CD4-positive, alpha-beta memory T cell (primary cell): ENCODE data around the gene PHF21A. TPM values are rescaled to one million over a fixed set of nuclear protein-coding genes. Genes with fewer than 3 reads are reported as not detected.
A peak's percentile ranks its signal among the peaks of the same experiment; 100 is the strongest.

Experiments used
- CTCF ChIA-PET: fragments of 350-600 bp; sonication (Branson Sonifier 250); formaldehyde crosslinking; loops from one replicate; lab custom pipeline; 2021; ENCODE audit warnings: inconsistent platforms; ENCODE audit not compliant: partially characterized antibody; lab: Charles Lee
- POLR2A ChIA-PET: fragments of 350-600 bp; sonication (Branson Sonifier 250); formaldehyde crosslinking; loops from one replicate; lab custom pipeline; 2021; ENCODE audit not compliant: partially characterized antibody; lab: Charles Lee
- DNase-seq, 5 donors: peaks; one replicate each; pipeline versions ENCODE4 v3.0.0 to v3.0.0-alpha.2; 2020 to 2022; ENCODE audit warnings: mixed read lengths in 1 of 5
- H3K27ac ChIP-seq: one replicate; pipeline ENCODE4 v1.7.0; 2013; ENCODE audit warnings: low read depth, low read length
- H3K27me3 ChIP-seq: 2 replicates; pipeline ENCODE4 v1.7.0; 2013; ENCODE audit warnings: mild to moderate bottlenecking, low read length, moderate library complexity; ENCODE audit not compliant: insufficient read depth
- H3K36me3 ChIP-seq: 2 replicates; pipeline ENCODE4 v1.7.0; 2013; ENCODE audit warnings: mild to moderate bottlenecking, low read length, moderate library complexity; ENCODE audit not compliant: insufficient read depth
- H3K4me1 ChIP-seq: 2 replicates; pipeline ENCODE4 v1.7.0; 2013; ENCODE audit warnings: mild to moderate bottlenecking, low read length, moderate library complexity; ENCODE audit not compliant: insufficient read depth
- H3K4me3 ChIP-seq, 2 donors: one replicate each; pipeline ENCODE4 v1.7.0; 2013; ENCODE audit warnings: low read length in 2 of 2, mild to moderate bottlenecking in 1 of 2
- H3K9me3 ChIP-seq, 2 donors: one replicate each; pipeline ENCODE4 v1.7.0; 2013; ENCODE audit warnings: low read length in 2 of 2, control low read depth in 1 of 2; ENCODE audit not compliant: control insufficient read depth in 1 of 2
- H3K27ac Mint-ChIP-seq, 7 donors: one replicate each; pipeline ENCODE4 v1.8.0; 2020 to 2021; ENCODE audit warnings: mixed read lengths in 7 of 7, mild to moderate bottlenecking in 6 of 7, inconsistent platforms in 3 of 7, moderate library complexity in 3 of 7
- H3K27me3 Mint-ChIP-seq, 2 donors: one replicate each; pipeline ENCODE4 v1.8.0; 2020 to 2021; ENCODE audit warnings: mixed read lengths in 2 of 2
- H3K36me3 Mint-ChIP-seq, 2 donors: one replicate each; pipeline ENCODE4 v1.8.0; 2020 to 2021; ENCODE audit warnings: mixed read lengths in 2 of 2, inconsistent platforms in 1 of 2, mild to moderate bottlenecking in 1 of 2
- H3K4me1 Mint-ChIP-seq, 4 donors: one replicate each; pipeline ENCODE4 v1.8.0; 2020 to 2021; ENCODE audit warnings: mixed read lengths in 4 of 4, mild to moderate bottlenecking in 1 of 4
- H3K4me3 Mint-ChIP-seq, 8 donors: one replicate each; pipeline ENCODE4 v1.8.0; 2020 to 2021; ENCODE audit warnings: mixed read lengths in 8 of 8, mild to moderate bottlenecking in 7 of 8, moderate library complexity in 6 of 8, inconsistent platforms in 3 of 8
- H3K9me3 Mint-ChIP-seq, 8 donors: one replicate each; pipeline ENCODE4 v1.8.0; 2020 to 2021; ENCODE audit warnings: mixed read lengths in 8 of 8, mild to moderate bottlenecking in 5 of 8, inconsistent platforms in 3 of 8, moderate library complexity in 1 of 8
- intact Hi-C: fragments of 100-400 bp; cut with micrococcal nuclease; formaldehyde crosslinking; loops from one replicate; pipeline ENCODE4 v1.15.1; 2023
- polyA plus RNA-seq, 2 donors: library from polyadenylated mRNA; unstranded; fragments of 300-500 nt; fragmentation: Illumina TruSeq; gene quantifications; one replicate each; pipeline ENCODE4 v1.2.3, GENCODE V29; 2021
- total RNA-seq, 2 experiments: library from RNA; stranded (reverse); gene quantifications; one replicate each; pipeline ENCODE4 v1.2.3, GENCODE V29; 2021

The PHF21A gene
- total and polyA plus RNA-seq, 4 experiments from 2014 or later: 3.7 to 68.4 (median 42.9) TPM

DNA sequence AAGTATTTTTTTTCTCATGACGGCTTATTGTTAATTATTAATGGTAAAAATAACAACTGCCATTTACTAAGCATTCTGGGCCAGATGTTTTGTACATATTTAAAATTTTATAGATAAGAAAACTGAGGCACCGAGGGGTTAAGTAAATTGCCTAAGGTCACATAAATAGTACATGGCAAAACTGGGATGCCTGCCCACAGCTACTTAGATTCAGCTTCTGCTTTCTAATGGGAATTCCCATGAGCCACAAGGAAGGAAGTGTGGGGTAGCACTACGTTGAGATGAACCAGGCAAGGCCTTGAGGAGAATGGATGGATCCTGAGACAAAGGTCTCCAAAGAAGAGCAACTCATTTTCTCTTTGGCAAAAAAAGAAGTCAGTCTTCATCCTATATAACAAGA lies 11.9 kb upstream of the PHF21A start:
- intact Hi-C loops: no loop called here
- Mint-ChIP-seq H3K27ac (no peak overlapping the region), H3K27me3 (peaks cover 0 to 1% of the 10 kb centered on the region in 2 donors), H3K36me3 (no peaks in the 10 kb centered on the region), H3K9me3 (no peaks in the 10 kb centered on the region), H3K4me1 (peaks cover 0 to 8% (median 1%) of the 10 kb centered on the region in 4 donors), H3K4me3 (no peak overlapping the region)
- Histone ChIP-seq H3K36me3 (no peaks in the 10 kb centered on the region), H3K4me3 (no peak overlapping the region), H3K27ac (no peak overlapping the region), H3K4me1 (no peaks in the 10 kb centered on the region), H3K27me3 (no peaks in the 10 kb centered on the region), H3K9me3 (no peaks in the 10 kb centered on the region)
- DNase-seq: no peak
- ChIA-PET CTCF (no interaction called here), POLR2A (no interaction called here)

DNA sequence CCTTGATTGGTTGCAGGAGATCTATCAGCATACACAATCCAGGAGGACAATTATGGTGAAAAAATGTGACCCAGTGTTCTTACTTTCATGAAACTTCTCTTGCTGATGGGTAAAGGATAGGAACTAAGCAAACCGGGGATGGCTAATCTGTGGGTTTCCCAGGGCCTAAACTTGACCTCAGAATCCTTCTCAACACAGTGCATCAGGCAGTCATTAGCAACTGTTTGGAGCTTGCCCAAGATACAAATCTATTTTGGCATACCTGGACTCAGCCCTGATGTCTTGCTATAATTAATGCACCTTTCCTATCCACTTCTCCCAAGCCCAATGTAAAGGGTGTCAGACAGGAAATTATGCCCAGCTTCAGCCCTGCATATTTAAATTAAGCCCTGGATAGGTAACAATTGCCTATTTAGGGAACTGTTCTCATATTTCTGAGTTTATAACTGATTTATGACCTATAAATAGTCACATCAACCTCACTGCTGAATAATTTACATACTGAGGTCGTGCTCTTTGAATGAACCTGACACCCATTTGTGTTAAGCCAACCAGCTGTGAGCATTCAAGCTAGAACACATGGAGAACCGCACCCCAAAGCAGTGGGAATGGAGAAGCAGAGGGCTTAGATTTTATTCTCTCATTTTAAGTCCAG lies 9.2 kb upstream of the PHF21A start:
- intact Hi-C loops: no loop called here
- H3K27ac Mint-ChIP-seq: no peak overlapping the region
- Histone ChIP-seq H3K9me3 (no peaks in the 10 kb centered on the region), H3K27me3 (no peaks in the 10 kb centered on the region), H3K4me3 (no peak overlapping the region), H3K27ac (no peak overlapping the region), H3K36me3 (no peaks in the 10 kb centered on the region), H3K4me1 (peaks cover 15% of the 10 kb centered on the region)
- ChIA-PET CTCF (interaction anchor here (0.8 to 1.2 kb wide), 2 partner anchors 10 to 105 kb away, joined by 3 read pairs; partner anchors contain the start of gene PHF21A), POLR2A (interaction anchor here (0.7 kb wide), 1 partner anchor 8 kb away, joined by 3 read pairs; no protein-coding TSS in a partner anchor)
- H3K36me3 Mint-ChIP-seq: no peaks in the 10 kb centered on the region
- no peak for DNase-seq
- H3K4me1 Mint-ChIP-seq: peaks cover 10 to 22% (median 14%) of the 10 kb centered on the region in 4 donors
- H3K9me3 Mint-ChIP-seq: no peaks in the 10 kb centered on the region
- H3K4me3 Mint-ChIP-seq: no peak overlapping the region
- H3K27me3 Mint-ChIP-seq: no peaks in the 10 kb centered on the region

DNA sequence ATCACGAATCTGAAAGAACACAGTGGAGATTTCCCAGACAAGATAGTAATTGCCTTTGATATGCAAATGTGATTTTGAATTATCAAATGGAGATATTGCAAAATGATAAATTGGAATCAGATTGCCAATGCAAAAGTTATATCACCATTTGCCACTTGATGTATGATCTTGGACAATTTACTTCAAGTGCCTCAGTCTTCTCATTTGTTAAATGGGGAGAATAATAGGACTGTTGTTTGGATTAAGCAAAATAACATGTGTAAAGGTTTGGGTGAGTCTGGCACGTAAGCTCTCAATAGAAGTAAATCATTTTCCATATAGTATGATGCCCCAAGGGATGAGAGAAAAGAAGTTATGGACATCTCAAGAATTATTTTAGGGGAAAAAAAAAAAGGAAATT lies 7.9 kb upstream of the PHF21A start:
- H3K4me3 ChIP-seq: no peak overlapping the region
- Mint-ChIP-seq H3K4me3 (no peak overlapping the region), H3K36me3 (no peaks in the 10 kb centered on the region), H3K27me3 (no peaks in the 10 kb centered on the region), H3K9me3 (no peaks in the 10 kb centered on the region), H3K27ac (peak overlapping the region in 1 of 7 donors; percentile 5), H3K4me1 (peaks cover 10 to 22% (median 14%) of the 10 kb centered on the region in 4 donors)
- peaks cover 15% of the 10 kb centered on the region for H3K4me1 ChIP-seq
- H3K27ac ChIP-seq: no peak overlapping the region
- H3K27me3 ChIP-seq: no peaks in the 10 kb centered on the region
- H3K36me3 ChIP-seq: no peaks in the 10 kb centered on the region
- ChIA-PET POLR2A (interaction anchor here (0.6 kb wide), 3 partner anchors 8 to 62 kb away, joined by 3 to 5 read pairs (median 3); no protein-coding TSS in a partner anchor), CTCF (interaction anchor here (1.2 kb wide), 1 partner anchor 106 kb away, joined by 3 read pairs; no protein-coding TSS in a partner anchor)
- intact Hi-C loops: no loop called here
- DNase-seq: no peak
- H3K9me3 ChIP-seq: no peaks in the 10 kb centered on the region

DNA sequence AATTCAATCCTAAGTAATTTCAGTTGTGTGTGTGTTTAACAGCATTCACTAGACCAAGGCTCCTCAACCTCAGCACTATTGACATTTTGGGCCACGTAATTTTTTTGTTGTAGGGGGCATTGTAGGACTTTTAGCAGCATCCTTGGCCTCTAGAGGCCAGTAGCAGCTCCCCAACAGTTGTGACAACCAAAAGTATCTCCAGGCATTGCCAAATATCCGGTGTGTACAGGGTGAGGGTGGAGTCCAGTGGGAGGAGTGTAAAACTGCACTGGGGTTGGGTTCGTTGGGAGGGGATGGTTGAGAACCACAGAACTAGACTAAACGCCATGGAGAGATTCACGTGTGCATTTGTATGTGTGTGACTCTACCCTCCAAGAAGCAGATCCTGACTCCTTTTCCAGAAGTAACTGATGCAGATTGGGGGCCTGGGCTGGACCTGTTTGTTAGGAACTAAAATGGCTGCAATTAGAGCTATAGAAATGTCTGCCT lies 5.9 kb upstream of the PHF21A start:
- Mint-ChIP-seq H3K4me1 (peaks cover 12 to 26% (median 18%) of the 10 kb centered on the region in 4 donors), H3K27me3 (no peaks in the 10 kb centered on the region), H3K36me3 (no peaks in the 10 kb centered on the region), H3K4me3 (peak overlapping the region; percentile 1 to 62 (median 46)), H3K27ac (peak overlapping the region; percentile 26 to 82 (median 78)), H3K9me3 (no peaks in the 10 kb centered on the region)
- no peak overlapping the region for H3K27ac ChIP-seq
- DNase-seq: peak; percentile 68 to 82 (median 77)
- peaks cover 19% of the 10 kb centered on the region for H3K4me1 ChIP-seq
- H3K9me3 ChIP-seq: no peaks in the 10 kb centered on the region
- no peaks in the 10 kb centered on the region for H3K36me3 ChIP-seq
- H3K4me3 ChIP-seq: no peak overlapping the region
- no peaks in the 10 kb centered on the region for H3K27me3 ChIP-seq
- CTCF ChIA-PET: interaction anchor here (0.7 to 1.3 kb wide), 6 partner anchors 8 to 113 kb away, joined by 3 to 4 read pairs (median 3); no protein-coding TSS in a partner anchor
- intact Hi-C loops: loop anchor here (1.0 kb wide), 2 partner anchors 112 to 181 kb away; no protein-coding TSS in a partner anchor
- POLR2A ChIA-PET: interaction anchor here (0.7 to 1.3 kb wide), 3 partner anchors 9 to 182 kb away, joined by 4 to 6 read pairs (median 6); no protein-coding TSS in a partner anchor

DNA sequence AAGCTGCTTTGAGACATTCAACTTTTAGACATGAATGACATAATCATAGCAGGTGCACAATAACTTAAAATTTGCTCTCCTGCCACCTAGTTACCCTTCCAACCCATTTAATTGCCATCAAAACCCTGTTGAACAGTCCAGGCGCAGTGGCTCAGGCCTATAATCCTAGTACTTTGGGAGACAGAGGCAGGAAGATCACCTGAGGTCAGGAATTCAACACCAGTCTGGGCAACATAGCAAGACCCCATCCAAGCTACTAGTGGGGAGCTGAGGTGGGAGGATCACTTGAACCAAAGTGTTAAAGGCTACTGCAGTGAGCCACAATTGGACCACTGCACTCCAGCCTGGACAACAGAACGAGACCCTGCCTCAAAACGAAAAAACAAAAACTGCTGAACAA lies 4.0 kb upstream of the PHF21A start:
- Histone ChIP-seq H3K9me3 (no peaks in the 10 kb centered on the region), H3K36me3 (no peaks in the 10 kb centered on the region), H3K4me1 (peaks cover 20% of the 10 kb centered on the region), H3K27me3 (no peaks in the 10 kb centered on the region), H3K4me3 (no peak overlapping the region), H3K27ac (no peak overlapping the region)
- Mint-ChIP-seq H3K4me3 (no peak overlapping the region), H3K4me1 (peaks cover 12 to 27% (median 21%) of the 10 kb centered on the region in 4 donors), H3K27me3 (peaks cover 0 to 1% of the 10 kb centered on the region in 2 donors), H3K36me3 (peaks cover 0 to 7% of the 10 kb centered on the region in 2 donors), H3K9me3 (no peaks in the 10 kb centered on the region), H3K27ac (peak overlapping the region in 1 of 7 donors; percentile 13)
- ChIA-PET CTCF (interaction anchor here (1.5 kb wide), 1 partner anchor 9 kb away, joined by 5 read pairs; no protein-coding TSS in a partner anchor), POLR2A (interaction anchor here (0.8 to 1.1 kb wide), 2 partner anchors 207 to 223 kb away, joined by 3 to 5 read pairs; no protein-coding TSS in a partner anchor)
- intact Hi-C loops: no loop called here
- DNase-seq: no peak

DNA sequence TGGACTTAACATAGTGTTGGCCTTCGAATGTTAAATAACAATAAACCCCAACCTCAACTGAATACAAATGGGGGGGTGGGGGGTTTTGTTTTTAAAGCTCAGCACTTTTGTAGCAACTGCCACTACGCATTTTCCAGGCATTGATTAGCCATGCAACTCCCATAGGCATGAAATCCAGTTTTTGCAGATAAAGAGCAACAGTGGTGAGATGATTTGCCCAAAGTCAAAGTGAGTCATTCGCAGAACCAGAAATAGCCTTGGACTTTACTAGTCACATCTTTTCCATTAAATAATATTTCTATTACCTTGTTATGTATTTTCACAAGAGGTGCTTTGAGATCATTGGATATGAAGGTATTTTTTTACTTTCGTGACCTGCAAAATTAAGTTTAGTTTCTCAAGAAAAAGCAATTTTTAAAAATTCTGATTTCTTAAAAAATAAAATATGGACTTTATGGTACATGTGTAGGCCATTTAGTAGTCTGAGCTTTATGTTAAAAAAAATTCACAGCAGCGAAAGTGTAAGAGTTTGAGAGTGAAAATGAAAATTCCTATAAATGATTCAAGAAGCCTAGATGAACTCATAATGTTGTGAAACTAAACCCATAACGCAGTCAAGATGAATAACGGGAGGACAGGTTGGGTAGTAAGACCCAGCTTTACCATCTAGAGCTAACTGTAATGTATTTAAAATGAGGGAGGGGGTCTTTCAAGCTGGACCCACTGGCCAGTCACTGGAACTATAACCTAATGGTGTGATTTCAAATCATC lies 1.9 kb upstream of the PHF21A start:
- DNase-seq: no peak
- Histone ChIP-seq H3K27ac (no peak overlapping the region), H3K36me3 (no peaks in the 10 kb centered on the region), H3K9me3 (no peaks in the 10 kb centered on the region), H3K4me1 (peaks cover 33% of the 10 kb centered on the region), H3K4me3 (no peak overlapping the region), H3K27me3 (no peaks in the 10 kb centered on the region)
- Mint-ChIP-seq H3K4me3 (peak overlapping the region in 5 of 8 donors; percentile 47 to 94 (median 58)), H3K36me3 (peaks cover 0 to 16% of the 10 kb centered on the region in 2 donors), H3K27ac (peak overlapping the region in 1 of 7 donors; percentile 52), H3K4me1 (peaks cover 25 to 48% (median 30%) of the 10 kb centered on the region in 4 donors), H3K9me3 (peaks cover 0 to 2% (median 0%) of the 10 kb centered on the region in 8 donors), H3K27me3 (peaks cover 0 to 3% of the 10 kb centered on the region in 2 donors)
- CTCF ChIA-PET: interaction anchor here (1.0 to 1.2 kb wide), 2 partner anchors 28 to 120 kb away, joined by 3 read pairs; no protein-coding TSS in a partner anchor
- POLR2A ChIA-PET: interaction anchor here (1.0 kb wide), 1 partner anchor 11 kb away, joined by 3 read pairs; no protein-coding TSS in a partner anchor
- intact Hi-C loops: loop anchor here (5.0 kb wide), 1 partner anchor 206 kb away; the partner anchor contains the start of gene PEX16
